Adrenal gland (tissue), 5 donors: ENCODE results near the gene CMPK2.

Source experiments
- CTCF ChIP-seq, 6 experiments: fragments of 450-650 bp in 4 of 6; fragments of 200-600 bp in 2 of 6; sonication (generic) in 1 of 6; IDR thresholded peaks; 1 replicate in 5 of 6; 2 replicates in 1 of 6; pipeline versions ENCODE4 v1.5.1 to v1.8.0; 2016 to 2021; ENCODE audit warnings: antibody characterized with exemption in 6 of 6, mild to moderate bottlenecking in 2 of 6, moderate library complexity in 1 of 6
- POLR2A ChIP-seq, 2 donors: fragments of 450-650 bp; IDR thresholded peaks; one replicate each; pipeline ENCODE4 v1.6.1; 2017; ENCODE audit warnings: antibody characterized with exemption in 2 of 2, mild to moderate bottlenecking in 2 of 2, moderate library complexity in 1 of 2
- donor health status: DM: no; HTN: no; CAD: no.

GRCh38 chr2:6818012-6818411, 47.7 kb downstream of the CMPK2 start:
- no peak for TF ChIP-seq CTCF (IDR thresholded peaks at IDR 0.05)
- TF ChIP-seq POLR2A (IDR thresholded peaks at IDR 0.05), result no peak
